Fibroblast of villous mesenchyme (primary cell): ENCODE results near the gene MTF1. TPM values are rescaled to one million over a fixed set of nuclear protein-coding genes. Genes with fewer than 3 reads are reported as not detected.

Experiments
- DNase-seq: peaks from one replicate; pipeline ENCODE4 v3.0.0-alpha.2; 2010; ENCODE audit warnings: low read depth
- H3K4me3 ChIP-seq: 2 replicates; pipeline ENCODE4 v1.5.1; 2011; ENCODE audit warnings: low read depth, mild to moderate bottlenecking, low read length
- CTCF ChIP-seq: IDR thresholded peaks from 2 replicates; pipeline ENCODE4 v1.5.1; 2012; ENCODE audit warnings: low read depth, mild to moderate bottlenecking, low read length; ENCODE audit not compliant: insufficient read depth
- total RNA-seq: library from RNA; depleted of rRNA; stranded (reverse); fragments of >200 nt; gene quantifications from 2 replicates; pipeline ENCODE4 v1.2.3, GENCODE V29; 2012

MTF1 gene
- total RNA-seq, 1 donor: 5.6 TPM

DNA sequence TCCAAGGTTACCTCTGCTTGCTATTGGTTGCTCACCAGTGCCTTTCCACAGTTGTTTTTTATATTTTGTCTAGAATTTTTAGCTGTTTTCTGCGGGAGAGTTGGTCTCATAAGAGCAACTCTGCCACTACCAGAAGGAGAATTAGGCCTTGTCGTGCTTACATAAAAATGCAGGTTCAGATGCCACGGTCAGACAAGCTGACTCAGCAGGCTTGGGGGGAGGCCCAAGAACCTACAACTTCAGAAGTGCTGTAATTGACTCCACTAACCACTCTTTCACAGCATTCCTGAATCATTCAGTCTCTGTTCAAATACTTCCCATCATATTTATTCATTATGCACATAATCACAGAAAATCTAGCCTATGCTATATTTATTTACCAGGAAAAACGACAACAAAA is 28.3 kb downstream of the MTF1 start:
- DNase-seq: no peak
- TF ChIP-seq CTCF: no peak
- H3K4me3 ChIP-seq: no peak overlapping the region

- H3K4me3 ChIP-seq: no peak overlapping the region
- TF ChIP-seq CTCF: no peak
- DNase-seq: no peak
Observed at GRCh38 chr1:37828410-37829074, 30.9 kb downstream of the MTF1 start.

DNA sequence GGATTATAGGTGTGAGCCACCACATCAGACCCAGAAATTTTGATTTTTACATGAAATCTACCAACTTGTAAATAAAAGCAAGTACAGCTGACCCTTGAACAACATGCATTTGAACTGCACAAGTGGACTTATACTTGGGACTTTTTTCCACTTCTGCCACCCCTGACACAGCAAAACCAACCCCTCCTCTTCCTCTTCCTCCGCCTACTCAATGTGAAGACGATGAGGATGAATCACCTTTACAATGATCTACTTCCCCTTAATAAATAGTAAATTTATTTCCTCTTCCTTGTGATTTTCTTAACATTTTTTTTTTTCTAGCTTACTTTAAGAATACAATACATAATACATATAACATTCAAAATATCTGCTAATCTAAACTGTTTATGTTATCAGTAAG is 33.9 kb downstream of the MTF1 start:
- TF ChIP-seq CTCF: no peak
- no peak overlapping the region for H3K4me3 ChIP-seq
- DNase-seq: no peak

GRCh38 chr1:37824001-37824400 is 35.4 kb downstream of the MTF1 start:
- DNase-seq: no peak
- H3K4me3 ChIP-seq: no peak overlapping the region
- no peak for TF ChIP-seq CTCF

GRCh38 chr1:37822906-37823815 is 36.2 kb downstream of the MTF1 start:
- H3K4me3 ChIP-seq: no peak overlapping the region
- TF ChIP-seq CTCF: no peak
- DNase-seq: no peak

GRCh38 chr1:37821481-37821880 is 37.9 kb downstream of the MTF1 start:
- H3K4me3 ChIP-seq: no peak overlapping the region
- DNase-seq: no peak
- TF ChIP-seq CTCF: no peak

- TF ChIP-seq CTCF: no peak
- DNase-seq: peak; percentile 29
- no peak overlapping the region for H3K4me3 ChIP-seq
Observed at GRCh38 chr1:37817481-37817880, 41.9 kb downstream of the MTF1 start.
